CD4-positive, alpha-beta T cell treated with Interleukin-4 for 4 hours (primary cell): ENCODE results near the gene KCTD1.

Experiments
- DNase-seq: peaks from one replicate; pipeline ENCODE4 v3.0.0-alpha.2; 2020

The KCTD1 gene

GRCh38 chr18:26548415-26549262, at the start of gene KCTD1:
TSS of gene KCTD1 (minus strand) at chr18:26548553. CDS start at chr18:26548536, 17 bp downstream.
- DNase-seq, result peak; percentile 73

GRCh38 chr18:26593365-26594320, 45.3 kb upstream of the KCTD1 start:
- no peak for DNase-seq

DNA sequence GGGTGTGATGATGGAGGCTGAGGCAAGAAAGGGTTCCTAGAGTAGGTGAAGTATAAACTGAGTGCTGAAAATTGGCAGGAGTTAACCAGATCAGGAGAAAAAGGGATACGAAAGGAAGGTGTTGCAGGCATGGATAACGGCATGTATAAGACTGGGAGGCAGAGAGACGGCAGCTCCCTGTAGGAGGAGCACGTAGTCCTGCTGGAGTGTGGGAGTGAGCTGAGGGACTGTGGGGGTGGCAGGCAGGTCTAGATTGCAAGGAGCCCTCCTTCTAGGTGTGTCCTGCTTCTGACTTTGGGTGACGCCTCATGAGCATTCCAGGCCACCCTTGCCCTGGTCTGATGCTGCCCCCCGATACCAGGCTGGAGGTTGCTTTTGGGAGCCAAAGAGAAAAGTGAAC, 36.4 kb upstream of the KCTD1 start:
- no peak for DNase-seq

DNA sequence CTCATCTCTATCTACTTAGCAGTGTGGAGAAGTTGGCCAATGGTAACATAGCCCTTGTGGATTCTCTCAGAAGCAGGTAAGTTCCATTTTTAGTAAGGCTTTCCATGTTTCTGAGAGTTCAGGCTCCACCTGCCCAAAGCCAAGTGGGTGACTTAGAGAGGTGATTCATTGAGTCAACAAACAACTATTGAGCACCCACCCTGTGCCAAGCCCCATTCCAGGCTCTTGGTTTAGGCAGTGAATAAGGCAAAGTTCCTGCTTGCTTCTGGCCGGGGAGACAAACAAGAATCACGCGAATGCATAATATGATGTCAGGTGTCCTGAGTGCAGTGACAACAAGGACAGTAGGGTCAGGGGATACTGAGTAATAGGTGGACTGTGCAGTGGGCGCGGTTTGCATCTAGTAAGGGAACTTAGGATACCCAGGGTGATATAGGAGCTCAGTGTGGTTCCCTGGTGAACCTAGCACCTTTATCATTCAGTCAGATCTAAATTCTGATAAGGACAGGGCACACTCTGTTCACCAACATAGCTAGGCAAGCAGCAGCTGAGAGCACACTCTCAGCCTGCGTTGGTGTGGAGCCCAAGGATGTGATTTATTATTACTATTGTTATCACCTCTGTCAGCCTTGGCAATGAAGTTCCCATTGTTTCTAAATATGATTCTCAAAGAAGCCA, 31.7 kb upstream of the KCTD1 start:
- DNase-seq, result no peak

- DNase-seq, result no peak
Measured at GRCh38 chr18:26575865-26576217, 27.5 kb upstream of the KCTD1 start.

GRCh38 chr18:26574958-26575864, 26.9 kb upstream of the KCTD1 start:
- DNase-seq, result no peak

DNA sequence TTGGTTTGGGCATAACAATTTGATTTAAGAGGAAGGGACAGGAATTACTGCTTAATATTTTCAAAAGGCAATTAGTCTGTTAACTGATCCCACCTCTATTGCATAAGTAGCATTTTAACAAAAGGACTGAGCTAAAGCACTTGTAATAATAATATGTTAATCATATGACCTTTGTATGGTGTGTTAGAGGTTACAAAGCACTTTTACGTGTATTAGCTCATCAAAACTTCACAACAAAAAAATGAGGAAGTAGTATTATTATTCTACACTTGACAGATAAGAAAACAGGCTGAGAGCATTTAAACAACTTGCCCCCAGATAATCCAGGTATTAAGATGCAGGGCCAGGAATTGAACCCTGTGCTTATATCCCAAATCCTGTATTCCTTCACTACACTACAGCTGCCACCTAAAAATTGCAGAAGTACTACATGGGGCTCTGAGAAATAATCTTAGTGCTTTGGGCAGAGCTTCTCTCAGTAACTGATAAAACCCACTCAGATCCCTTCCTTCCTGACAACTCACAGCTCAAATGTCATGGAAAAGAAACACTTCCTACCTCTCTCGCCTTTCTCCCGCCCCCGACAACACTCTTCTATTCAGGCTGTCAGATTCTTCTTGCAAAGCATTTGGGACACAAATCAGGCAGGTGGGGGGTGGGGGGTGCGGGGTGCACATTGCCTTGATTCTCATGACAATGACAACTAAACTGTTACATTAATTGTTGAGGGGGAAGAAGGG, 20.7 kb upstream of the KCTD1 start:
- no peak for DNase-seq

- DNase-seq, result no peak
Measured at GRCh38 chr18:26568513-26568912, 20.2 kb upstream of the KCTD1 start.

- no peak for DNase-seq
Measured at GRCh38 chr18:26566874-26567555, 18.7 kb upstream of the KCTD1 start.

- DNase-seq, result no peak
Measured at GRCh38 chr18:26565514-26565913, 17.2 kb upstream of the KCTD1 start.

GRCh38 chr18:26563024-26563423, 14.7 kb upstream of the KCTD1 start:
- no peak for DNase-seq

- no peak for DNase-seq
Measured at GRCh38 chr18:26562568-26562967, 14.2 kb upstream of the KCTD1 start.

DNA sequence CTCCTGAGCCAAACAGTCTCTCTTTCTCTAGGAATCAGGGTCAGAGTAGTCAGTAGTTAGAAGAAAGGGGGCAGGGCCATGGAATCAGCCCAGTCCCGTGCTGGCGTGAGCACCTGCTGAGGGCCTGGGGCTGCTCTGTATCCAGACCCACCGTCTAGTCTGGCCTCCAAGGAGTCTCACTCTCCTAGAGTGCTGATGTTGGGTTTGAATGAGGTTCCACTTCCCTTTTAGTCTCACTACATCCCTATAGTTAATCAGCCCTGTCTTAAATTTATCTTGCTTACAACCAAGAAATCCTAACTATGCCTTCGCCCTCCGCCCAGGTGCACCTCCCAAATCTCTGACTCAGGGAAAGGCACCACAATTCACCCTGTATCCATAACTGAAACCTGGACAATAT, 13.4 kb upstream of the KCTD1 start:
- DNase-seq, result no peak

- DNase-seq, result no peak
Measured at GRCh38 chr18:26556573-26556972, 8.2 kb upstream of the KCTD1 start.

DNA sequence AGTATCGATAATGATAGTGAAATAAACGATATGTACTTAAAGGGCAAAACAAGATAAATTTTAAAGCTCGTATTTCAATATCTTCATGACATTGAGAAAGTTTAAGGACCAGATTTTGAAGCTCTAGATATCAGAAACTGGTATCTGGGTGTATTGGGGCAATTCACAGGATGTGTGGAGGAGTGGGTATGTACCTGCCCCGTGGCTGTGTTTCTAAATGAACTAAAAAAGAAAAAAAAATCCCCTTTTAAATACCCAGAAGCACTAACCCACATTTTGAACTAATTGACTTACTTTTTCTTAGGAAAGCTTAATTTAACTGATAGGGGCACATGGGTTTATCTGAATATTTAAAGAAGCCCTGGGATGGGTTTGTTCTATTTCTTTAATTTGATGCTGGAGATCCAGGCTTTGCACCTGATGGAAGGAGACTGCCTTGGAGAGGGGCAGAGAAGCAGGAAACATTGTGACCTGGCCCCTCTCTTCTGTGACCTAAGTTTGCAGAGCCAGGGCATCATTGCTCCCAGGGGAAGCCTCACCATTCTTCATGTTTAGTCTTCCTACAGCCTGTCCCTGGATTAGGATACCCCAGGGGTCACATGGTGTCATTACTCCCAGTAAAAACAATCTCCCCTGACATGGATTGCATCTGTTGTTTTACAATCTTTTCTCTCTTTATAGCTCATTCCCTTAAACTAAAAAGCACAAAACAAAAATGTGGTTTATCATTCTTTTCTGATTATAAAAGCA, 7.6 kb upstream of the KCTD1 start:
- DNase-seq, result no peak

- no peak for DNase-seq
Measured at GRCh38 chr18:26553943-26554342, 5.6 kb upstream of the KCTD1 start.

- DNase-seq, result no peak
Measured at GRCh38 chr18:26551695-26552081, 3.3 kb upstream of the KCTD1 start.

DNA sequence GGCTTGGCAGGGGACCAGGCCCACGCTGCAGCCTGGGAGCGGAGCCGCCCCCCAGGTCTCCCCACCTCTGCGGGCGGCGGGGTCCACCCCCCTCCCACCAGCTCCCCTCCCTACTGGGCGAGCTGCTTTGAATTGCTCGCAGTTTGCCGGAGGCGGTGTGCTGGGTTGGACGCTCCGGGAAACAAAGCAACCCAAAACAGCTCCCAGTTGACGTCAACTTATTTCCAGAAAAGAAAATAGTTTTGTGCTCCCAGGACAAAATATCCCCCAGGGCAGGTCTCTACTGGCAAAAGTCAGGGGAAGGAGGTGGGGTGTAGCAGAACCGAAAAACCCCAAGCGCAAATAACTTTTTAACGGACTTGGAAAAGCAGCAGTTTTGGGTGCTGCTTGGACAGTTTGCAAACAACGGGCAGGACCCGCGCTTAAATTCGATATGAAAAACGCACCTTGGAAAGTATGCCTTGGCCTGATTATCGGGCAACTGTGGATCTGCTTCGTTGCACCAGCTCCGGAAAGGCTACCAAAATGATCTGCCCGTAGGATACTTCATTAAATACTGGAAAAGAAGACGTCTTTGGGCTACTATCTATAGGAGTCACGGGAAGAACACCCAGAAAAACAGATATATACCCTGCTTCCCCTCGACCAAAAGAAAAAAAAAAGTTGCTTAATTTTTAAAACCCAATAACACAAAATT, 2.8 kb upstream of the KCTD1 start:
- no peak for DNase-seq
